NCI-H2227 (cell line): Measurements from ENCODE around the gene GRAP.

Experiments used
- DNase-seq: peaks from one replicate; lab custom pipeline; 2025; ENCODE audit not compliant: unreplicated experiment; lab: John Stamatoyannopoulos, UW

The GRAP gene

GRCh38 chr17:18986541-18987229, 60.1 kb downstream of the GRAP start:
- peak; percentile 15 for DNase-seq

DNA sequence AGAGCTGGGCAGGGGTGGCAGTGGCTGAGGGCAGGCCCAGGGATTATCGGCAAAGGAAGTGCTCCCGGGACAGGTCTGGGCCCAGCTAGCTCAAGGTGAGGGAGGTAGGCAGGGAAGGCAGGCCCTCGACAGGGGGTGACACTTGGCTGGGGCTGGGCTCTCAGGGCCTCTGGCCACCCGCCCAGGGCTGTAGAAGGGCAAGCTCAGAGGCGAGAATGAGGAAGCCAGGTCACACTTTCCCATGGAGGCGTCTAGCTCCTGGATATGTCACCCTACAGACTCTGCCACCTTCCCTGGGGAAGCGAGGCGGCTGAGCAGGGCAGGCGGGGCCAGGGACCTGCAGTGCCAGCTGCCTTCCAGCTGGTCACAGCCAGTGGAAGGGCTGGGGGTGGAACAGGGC, 61.3 kb downstream of the GRAP start:
- DNase-seq: no peak

DNA sequence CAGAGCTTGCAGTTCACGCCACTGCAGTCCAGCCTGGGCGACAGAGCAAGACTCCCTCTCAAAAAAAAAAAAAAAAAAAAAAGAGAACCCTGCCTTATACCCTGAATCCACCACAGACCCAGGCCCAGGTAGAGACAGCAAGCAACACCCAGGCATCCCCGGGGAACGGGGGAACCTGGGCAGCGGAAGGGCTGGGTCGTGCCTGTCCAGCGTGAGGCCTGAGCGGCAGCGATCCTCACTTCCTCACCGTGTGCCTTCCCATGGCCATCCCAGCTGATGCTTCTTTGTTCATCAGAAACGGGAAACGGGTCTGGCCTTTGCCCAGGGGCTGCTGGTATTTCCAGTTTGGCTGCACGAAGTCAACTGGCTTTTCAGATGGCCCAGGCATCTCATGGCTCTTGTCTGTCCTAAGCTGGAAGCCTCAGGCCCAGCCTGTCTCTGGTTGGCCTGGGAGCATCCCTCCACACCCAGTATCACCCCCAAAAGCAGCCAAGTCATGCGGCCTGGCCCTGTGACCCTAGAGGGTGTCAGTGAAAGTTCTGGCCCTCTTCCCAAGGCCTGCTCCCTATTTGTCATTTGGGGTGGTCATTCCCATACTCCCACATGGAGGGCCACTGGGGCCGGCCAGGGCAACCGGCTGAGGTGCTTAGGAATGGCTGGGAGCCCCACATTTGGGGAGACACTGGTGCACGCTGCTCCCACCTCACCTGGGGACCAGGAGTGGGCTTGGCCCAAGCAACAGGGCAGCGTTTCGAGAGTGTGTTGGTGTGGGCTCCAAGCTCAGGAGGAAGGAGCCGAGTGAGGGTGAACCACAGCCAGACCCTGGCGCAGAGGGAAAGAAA, 62.3 kb downstream of the GRAP start:
- DNase-seq: no peak

DNA sequence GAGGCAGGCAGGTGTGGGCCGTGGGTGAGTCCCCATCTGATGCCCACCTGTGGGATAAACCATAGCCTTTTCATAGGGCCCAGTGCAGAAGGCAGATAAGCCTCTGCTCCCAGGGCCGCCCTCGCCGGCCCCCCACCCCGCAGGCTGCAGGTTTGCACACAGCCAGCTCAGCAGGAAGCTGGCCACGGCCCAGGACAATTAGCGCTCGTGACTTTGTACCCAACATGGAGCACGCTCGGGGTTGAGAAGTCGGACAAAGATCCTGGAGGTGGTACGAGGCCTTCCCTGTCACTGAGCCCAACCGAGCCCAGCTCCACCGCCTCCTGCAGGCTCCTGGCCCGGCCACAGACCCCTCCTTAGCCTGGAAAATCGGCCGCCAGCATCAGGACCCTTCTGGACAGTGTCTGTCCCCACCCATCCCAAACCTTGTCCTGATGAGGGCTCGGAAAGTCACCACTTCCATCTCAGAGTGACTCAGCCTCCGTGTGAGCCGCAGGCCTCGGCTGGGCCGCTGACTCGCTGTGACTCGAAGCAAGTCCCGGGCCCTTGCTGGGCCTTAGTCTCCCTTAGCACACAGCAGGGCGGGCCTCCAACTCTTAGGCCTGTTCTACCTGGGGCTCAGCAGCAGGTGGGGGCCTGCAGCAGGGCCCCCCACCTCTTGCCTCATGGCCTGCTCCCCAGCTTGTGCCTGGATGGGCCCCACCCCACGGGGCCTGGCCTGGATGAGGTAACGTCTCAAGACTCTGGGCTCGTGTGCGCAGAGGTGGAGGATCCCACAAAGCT, 64.9 kb downstream of the GRAP start:
- DNase-seq: no peak

- no peak for DNase-seq
Measured at GRCh38 chr17:18981335-18981641, 65.5 kb downstream of the GRAP start.

GRCh38 chr17:18980682-18981334, 65.9 kb downstream of the GRAP start:
- no peak for DNase-seq

DNA sequence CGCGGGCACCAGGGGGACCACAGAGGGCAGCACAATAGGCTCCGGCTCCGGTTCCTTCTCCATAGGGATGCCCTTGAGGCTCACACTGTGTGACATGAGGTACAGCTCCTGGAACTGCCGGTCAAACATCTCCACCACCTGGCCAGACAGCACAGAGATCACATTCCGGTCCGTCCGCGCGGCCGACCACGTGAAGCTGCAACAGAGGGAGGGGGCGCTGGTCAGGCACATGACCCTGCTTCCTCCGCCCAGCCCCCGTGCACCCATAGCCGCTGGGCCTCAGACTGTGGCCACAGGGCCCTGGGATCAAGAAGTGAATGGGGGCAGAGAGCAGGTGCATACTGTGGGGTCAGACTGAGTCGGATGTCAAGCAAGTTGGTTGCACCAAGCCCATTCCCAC, 68.1 kb downstream of the GRAP start:
- DNase-seq: no peak

GRCh38 chr17:18978050-18978449, 68.7 kb downstream of the GRAP start:
- no peak for DNase-seq

GRCh38 chr17:18977646-18978045, 69.1 kb downstream of the GRAP start:
- no peak for DNase-seq

- no peak for DNase-seq
Measured at GRCh38 chr17:18977021-18977420, 69.7 kb downstream of the GRAP start.

DNA sequence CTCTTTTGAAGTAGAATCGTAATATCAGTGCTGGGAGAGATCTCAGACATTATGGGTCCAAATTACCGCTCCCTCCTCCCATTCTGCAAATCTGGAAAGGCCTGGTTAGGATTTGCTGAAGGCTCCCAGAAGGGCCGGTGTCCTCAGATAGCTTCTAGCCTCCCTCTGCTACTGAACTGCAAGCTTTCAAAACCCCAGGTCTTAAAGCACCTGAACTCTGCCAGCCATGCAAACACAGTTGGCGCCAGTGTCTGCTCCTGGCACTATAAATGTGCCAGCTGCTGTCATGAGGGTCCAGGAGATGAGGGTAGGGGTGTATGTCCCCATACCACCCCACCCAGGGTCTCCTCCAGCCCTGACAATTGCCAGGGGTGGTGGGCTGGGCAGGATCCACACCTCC, 70.6 kb downstream of the GRAP start:
- DNase-seq: no peak

- no peak for DNase-seq
Measured at GRCh38 chr17:18975597-18975996, 71.2 kb downstream of the GRAP start.

- no peak for DNase-seq
Measured at GRCh38 chr17:18974407-18975149, 72.2 kb downstream of the GRAP start.

- DNase-seq: no peak
Measured at GRCh38 chr17:18971801-18972200, 75.0 kb downstream of the GRAP start.
